SU-DHL-6 (cell line): ENCODE results near the gene FCHSD2.

Experiments used
- EZH2phosphoT487 ChIP-seq: fragments of 200-600 bp; sonication (generic), shearing (Covaris generic); conservative IDR thresholded peaks from 2 replicates; pipeline ENCODE4 v1.6.1; 2018; ENCODE audit warnings: mild to moderate bottlenecking, antibody characterized with exemption, low read length, moderate library complexity, mixed read lengths
- TF ChIP-seq, protein P1 (sequence below): fragments of 200-600 bp; sonication (generic); IDR thresholded peaks from one replicate; pipeline ENCODE4 v1.5.1; 2017; ENCODE audit warnings: antibody characterized with exemption, mild to moderate bottlenecking, low read length, moderate library complexity; ENCODE audit not compliant: insufficient read depth, poor library complexity, severe bottlenecking

DNA sequence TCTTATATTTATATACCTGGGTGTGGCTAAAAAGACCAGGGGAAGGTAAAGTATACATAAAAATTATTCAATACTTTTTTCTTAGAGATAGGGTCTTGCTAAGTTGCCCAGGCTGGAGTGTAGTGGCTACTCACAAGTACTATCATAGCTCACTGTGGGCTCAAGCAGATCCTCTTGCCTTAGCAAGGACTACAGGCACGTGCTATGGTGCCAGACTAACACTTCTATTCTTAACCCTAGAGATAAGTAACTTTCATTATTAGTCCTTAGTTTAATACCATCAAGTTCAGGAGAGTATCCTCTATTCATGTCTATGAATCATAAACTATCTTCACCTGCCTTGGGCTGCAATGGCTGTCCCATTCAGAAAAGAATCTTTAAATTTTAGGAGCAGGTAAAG is 11.9 kb downstream of the FCHSD2 start:
- TF ChIP-seq, protein P1, sequence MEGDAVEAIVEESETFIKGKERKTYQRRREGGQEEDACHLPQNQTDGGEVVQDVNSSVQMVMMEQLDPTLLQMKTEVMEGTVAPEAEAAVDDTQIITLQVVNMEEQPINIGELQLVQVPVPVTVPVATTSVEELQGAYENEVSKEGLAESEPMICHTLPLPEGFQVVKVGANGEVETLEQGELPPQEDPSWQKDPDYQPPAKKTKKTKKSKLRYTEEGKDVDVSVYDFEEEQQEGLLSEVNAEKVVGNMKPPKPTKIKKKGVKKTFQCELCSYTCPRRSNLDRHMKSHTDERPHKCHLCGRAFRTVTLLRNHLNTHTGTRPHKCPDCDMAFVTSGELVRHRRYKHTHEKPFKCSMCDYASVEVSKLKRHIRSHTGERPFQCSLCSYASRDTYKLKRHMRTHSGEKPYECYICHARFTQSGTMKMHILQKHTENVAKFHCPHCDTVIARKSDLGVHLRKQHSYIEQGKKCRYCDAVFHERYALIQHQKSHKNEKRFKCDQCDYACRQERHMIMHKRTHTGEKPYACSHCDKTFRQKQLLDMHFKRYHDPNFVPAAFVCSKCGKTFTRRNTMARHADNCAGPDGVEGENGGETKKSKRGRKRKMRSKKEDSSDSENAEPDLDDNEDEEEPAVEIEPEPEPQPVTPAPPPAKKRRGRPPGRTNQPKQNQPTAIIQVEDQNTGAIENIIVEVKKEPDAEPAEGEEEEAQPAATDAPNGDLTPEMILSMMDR: no peak
- no peak for TF ChIP-seq EZH2phosphoT487
